ENCODE data around the gene CASD1. TPM values are rescaled to one million over a fixed set of nuclear protein-coding genes. Genes with fewer than 3 reads are reported as not detected.

Gene CASD1
- 1 to 10 TPM; 5.4 to 9.9 (median 8.0) TPM for total RNA-seq

DNA sequence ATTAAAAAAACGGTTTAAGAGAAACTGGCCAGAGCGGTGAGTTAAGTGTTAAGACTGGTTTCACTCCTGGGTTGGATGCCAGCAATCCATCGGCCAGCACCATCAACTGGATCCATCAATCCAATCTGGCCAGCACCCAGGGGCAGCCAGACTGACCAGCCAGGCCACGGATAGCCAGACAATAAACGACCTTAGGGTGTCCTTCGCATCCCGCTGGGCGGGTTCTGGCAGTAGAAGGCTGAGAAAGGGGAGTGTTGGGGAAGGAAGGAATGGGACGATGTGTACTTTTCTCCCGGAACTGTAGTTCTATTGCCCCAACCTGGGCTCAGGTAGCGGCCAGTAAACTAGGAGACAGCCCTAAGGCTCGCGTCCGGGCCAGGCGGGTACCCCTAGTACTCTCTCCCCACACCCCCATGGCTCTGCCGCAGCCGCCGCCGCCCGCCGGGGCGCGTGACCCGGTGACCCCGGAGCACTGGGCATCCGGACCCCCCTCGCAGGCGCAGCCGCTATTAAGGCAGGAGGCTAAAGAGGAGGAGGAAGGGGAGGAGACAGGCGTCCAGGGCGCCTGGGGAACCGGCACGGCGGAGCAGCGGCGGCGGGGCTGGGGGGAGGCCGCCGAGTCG lies at the start of gene CASD1:
TSS of gene CASD1 (plus strand) at position 546 of the 623 bp plus-strand sequence. CDS start 276 bp downstream, outside the sequence.
- whole genome bisulfite sequencing, 2 donors, result 5 to 8% methylated on average over 23 to 31 of the region's 40 CpGs
- intact Hi-C loops (cut with DNase I; ENCODE audit: low total_unique reads), result no loop called here
- TF ChIP-seq CTCF (IDR thresholded peaks at IDR 0.05) (no peak), POLR2A (IDR thresholded peaks at IDR 0.05) (no peak)
- DNase-seq (ENCODE audit: low spot score in 2 of 2), result peak; percentile 27 to 88
- H3K4me3 ChIP-seq (ENCODE audit: low read depth, poor library complexity, severe bottlenecking), result peak within 1 kb of the TSS; percentile 82

GRCh38 chr7:94466516-94466915 lies 43.1 kb upstream of the CASD1 start:
- no peak for DNase-seq (ENCODE audit: low spot score in 2 of 2)
- 45 to 52% methylated on average over 1 of the region's 1 CpG for WGBS, 2 donors
- no peak overlapping the region for H3K4me3 ChIP-seq (ENCODE audit: low read depth, poor library complexity, severe bottlenecking)
- no peak for TF ChIP-seq POLR2A (IDR thresholded peaks at IDR 0.05)
- intact Hi-C loops (cut with DNase I; ENCODE audit: low total_unique reads), result no loop called here

DNA sequence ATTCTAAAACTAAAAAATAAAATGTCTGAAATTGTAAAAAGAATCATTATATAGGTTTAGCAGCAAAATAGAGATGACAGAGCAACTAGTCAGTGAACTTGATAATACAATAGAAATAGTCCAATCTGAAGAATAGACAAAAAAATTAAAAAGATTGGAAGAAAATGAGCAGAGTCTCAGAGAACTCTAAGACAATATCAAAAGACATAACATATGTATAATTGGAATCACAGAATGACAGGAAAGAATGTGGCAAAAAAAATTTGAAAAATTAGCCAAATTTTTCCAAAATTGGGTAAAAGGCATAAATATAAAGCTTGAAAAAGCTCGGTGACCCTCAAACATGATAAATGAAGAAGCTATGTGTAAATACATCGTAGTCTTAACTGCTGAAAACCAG lies 38.0 kb upstream of the CASD1 start:
- no peak for DNase-seq (ENCODE audit: low spot score in 2 of 2)
- intact Hi-C loops (cut with DNase I; ENCODE audit: low total_unique reads), result no loop called here
- WGBS, 2 donors, result 91 to 93% methylated on average over 2 of the region's 2 CpGs
- H3K4me3 ChIP-seq (ENCODE audit: low read depth, poor library complexity, severe bottlenecking), result no peak overlapping the region
- no peak for TF ChIP-seq CTCF (IDR thresholded peaks at IDR 0.05)

DNA sequence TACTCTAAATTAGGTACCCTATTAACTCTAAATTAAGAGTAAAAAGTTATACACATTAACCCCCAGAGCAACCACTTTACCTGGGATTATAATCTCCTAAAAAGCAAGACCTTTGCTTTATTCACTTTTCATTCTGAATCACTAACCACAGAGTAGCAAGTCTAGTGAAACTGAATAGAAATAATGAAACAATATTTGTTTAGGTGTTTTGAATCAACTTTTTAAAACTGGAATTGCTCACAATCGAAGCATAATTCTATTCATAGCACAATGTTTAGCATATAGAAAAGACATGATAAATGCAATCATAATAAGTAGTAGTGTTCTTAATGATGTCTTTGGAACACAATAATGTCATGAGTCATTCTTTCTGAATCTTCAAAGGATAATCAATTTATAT lies 37.0 kb upstream of the CASD1 start:
- WGBS, 2 donors, result 84 to 88% methylated on average over 1 of the region's 1 CpG
- no peak for DNase-seq (ENCODE audit: low spot score in 2 of 2)
- TF ChIP-seq CTCF (IDR thresholded peaks at IDR 0.05) (no peak), POLR2A (IDR thresholded peaks at IDR 0.05) (no peak)
- intact Hi-C loops (cut with DNase I; ENCODE audit: low total_unique reads), result no loop called here
- H3K4me3 ChIP-seq (ENCODE audit: low read depth, poor library complexity, severe bottlenecking), result no peak overlapping the region

DNA sequence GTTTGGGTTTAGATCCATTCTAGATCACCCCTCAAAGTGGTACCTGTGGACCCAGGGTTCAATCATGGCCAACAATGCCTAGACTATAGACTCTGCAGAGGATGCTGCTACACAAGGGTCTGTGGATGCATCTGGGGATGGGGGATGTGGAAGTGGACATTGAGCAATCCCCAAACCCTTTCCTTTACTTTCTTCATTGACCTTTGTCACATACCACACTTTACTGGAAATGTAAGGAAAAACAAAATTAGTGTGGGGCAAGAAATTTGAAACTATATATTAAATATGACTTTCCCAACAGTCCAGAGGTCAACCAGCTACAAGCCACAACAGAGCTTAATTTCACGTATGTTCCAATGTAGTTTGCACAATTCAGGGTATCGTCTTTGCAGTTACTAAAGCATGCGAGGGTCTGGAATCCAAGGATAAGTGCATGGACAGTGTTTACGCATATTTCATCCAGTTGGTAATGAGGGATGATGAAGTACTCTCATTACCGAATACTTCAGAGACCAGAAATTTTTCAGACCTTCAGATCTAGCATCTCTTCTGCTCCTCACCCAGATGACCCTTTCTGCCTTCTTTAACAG lies 33.3 kb upstream of the CASD1 start:
- TF ChIP-seq CTCF (IDR thresholded peaks at IDR 0.05) (no peak), POLR2A (IDR thresholded peaks at IDR 0.05) (no peak)
- no peak for DNase-seq (ENCODE audit: low spot score in 2 of 2)
- no peak overlapping the region for H3K4me3 ChIP-seq (ENCODE audit: low read depth, poor library complexity, severe bottlenecking)
- 88 to 91% methylated on average over 5 of the region's 5 CpGs for WGBS, 2 donors
- intact Hi-C loops (cut with DNase I; ENCODE audit: low total_unique reads), result no loop called here

DNA sequence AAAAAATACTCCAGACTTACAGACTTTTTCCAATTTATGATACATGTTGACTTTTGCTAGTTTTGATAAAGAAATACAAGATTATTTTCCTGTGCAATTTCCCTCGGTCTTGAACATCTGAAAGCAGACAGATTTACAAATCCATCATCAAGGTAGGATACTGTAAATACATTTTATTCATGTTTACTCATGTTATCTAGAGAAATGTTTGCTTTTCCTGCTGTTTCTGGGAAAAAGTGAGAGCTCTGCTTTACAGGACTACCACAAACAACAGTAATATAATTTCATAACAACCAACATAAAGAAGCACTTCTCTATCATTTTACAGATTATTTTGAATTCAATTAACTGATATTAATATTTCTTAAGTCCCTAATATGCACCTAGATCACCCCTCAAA lies 31.7 kb upstream of the CASD1 start:
- DNase-seq (ENCODE audit: low spot score in 2 of 2), result no peak
- H3K4me3 ChIP-seq (ENCODE audit: low read depth, poor library complexity, severe bottlenecking), result no peak overlapping the region
- WGBS, 2 donors, result 57 to 71% methylated on average over 1 of the region's 1 CpG
- intact Hi-C loops (cut with DNase I; ENCODE audit: low total_unique reads), result no loop called here
- no peak for TF ChIP-seq CTCF (IDR thresholded peaks at IDR 0.05)
- no peak for TF ChIP-seq POLR2A (IDR thresholded peaks at IDR 0.05)

All from lower leg skin (tissue), 4 donors.